8988T (cell line): ENCODE measurements around the gene ITGA11.

ENCODE experiments used
- DNase-seq: peaks from one replicate; pipeline ENCODE4 v3.0.0; 2011

The ITGA11 gene

GRCh38 chr15:68321229-68321628 lies 110.7 kb downstream of the ITGA11 start:
- DNase-seq = no peak

DNA sequence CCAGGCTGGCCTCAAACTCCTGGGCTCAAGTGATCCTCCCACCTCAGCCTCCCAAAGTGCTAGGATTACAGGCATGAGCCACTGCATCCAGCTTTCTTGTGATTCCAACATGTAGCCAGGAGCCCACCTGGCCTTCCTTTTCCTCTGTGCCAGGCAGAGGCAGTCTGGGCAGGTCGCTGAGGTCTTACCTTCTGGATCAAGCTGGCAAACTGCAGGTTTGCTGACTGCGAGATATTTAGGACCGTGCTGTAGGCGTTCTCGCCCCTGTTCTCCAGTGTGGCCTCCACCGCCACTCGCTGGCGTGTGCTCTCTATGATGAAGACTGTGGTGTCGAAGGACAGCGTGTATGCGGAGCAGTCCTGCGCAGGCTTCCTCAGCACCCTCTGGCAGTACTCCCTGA lies 112.0 kb downstream of the ITGA11 start:
- no peak for DNase-seq

- DNase-seq = no peak
These were observed 112.7 kb downstream of the ITGA11 start for GRCh38 chr15:68318931-68319909.

DNA sequence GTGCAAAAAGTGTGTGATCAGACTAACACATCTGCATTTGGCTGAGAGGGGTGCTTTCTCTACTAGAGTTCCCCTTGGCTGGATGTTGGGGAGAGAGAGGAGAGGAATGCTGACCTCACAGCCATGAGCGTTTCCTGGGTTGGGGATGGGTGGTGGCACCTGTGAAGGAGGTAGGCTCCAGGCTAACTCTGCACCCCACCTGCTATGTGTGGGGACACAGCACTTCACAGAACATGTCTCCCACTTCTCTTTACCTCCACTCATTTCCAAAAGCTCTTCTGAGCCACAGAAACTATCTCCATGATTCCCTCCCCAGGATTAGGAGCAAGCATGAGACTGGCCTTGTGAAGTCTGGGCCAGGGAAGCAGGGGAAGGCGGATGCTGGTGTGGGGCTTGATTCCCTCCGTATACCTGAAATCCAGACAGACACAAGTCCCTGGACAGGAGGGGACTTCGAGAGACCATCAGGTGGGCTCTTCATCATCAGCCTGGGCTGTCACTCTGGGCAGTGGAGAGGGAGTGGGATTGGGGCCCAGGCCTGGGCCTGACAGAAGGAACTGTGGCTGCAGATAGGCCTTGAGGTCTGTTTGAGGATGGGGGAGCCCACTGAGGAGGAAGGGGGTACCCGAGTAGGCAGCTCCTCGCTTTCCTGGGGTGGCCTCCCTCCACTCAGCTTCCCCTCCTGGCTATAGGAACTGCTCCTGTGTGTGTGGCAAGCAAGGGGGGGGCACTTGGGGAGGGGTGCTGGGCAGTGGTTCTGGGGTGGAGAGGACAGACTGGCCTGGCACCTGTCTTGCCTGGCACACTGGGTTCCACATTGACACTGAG lies 113.7 kb downstream of the ITGA11 start:
- no peak for DNase-seq

DNA sequence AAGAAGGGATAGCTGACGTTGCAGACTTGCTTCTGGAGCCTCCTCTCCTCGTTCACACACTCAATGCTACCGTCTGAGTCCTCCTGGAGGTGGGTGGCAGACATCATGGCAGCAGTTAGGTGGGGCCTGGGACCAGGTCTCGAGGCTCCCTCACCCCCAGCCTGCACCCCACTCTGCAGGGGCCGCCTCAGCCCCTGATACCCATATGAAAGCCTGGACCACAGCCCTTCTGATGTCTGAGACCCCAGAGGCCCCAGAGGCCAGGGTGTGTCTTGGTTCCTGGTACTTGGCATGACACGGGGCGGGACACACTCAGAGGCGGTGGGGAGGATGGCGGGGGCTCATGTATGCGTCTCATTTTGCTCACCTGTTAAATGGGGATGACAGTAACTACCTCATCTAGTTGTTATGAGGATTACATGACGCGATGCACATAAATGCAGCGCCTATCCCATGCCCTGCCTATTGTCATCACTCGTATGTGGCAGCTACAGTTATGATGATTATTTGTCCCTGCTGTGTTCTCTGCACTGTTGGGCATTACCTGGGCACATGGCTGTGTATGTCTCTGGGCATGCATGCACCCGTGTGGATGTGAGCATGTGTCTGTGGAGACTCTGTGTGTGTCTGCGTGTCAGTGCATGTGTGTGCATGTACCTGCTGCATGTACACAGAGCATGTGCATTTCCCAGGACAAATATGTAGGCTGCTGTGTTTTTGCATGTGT lies 114.5 kb downstream of the ITGA11 start:
- DNase-seq = no peak

- no peak for DNase-seq
These were observed 115.7 kb downstream of the ITGA11 start for GRCh38 chr15:68316061-68316804.

GRCh38 chr15:68315495-68316031 lies 116.4 kb downstream of the ITGA11 start:
- no peak for DNase-seq

GRCh38 chr15:68315035-68315434 lies 116.9 kb downstream of the ITGA11 start:
- DNase-seq = no peak

DNA sequence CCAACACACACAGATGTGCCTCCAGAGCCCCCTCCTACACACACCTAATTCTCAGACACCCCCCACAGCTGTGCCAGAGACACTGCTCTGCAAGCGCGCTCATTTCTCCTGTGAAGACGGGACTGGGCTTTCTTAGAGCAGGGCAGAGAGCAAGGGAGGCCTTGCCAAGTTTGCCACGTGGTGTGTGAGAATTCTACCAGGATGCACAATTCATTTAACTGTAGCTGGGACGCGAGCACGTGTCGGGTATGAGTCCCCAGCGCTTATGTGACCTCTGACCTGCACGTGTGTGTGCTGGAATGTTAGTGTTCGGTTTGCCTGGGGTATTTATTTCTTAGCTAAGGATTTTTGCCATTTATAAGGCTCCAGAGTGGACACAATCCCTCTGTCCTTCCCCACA lies 117.4 kb downstream of the ITGA11 start:
- no peak for DNase-seq

DNA sequence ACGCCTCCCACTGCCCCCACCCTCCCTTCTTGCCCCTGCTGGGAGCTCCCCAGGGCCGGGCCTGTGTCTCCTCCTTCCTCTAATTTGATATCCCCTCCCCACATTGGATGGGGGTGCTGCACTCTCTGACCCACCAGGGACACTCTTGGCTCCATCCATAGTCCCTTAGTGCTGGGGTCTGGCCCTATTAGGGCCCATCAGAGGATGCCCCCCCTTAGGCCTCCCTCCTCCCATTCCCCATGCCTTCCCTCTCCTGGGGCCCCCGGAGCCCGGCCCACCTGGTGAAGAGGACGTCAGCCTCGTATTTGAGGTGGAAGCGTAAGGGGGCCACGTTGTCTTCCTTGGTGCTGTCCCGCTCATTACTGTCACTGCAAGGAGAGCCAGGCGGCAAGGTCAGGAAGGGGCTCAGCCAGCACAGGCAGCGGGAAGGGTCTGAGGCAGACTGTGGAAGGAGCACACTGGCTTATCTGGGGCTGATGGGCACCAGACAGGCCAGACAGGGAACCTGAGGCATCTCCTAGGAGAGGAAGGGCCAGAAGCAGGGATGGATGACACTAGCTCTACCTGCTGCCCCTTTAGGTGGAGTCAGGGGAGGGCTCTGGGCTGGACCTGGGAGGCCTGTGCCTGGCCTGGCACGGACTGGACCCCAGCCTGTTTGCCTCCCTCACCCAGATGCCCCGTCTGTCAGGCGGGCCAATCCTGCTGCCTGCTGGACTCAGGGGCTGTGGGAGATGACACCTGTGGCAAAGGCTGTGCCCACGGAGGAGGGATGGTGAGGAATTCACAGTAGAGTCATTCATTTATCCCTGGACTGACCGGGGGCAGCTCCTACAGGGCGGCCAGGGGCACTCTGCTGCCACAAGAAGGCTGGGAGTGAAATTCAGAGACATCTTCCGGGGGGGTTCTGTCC lies 118.2 kb downstream of the ITGA11 start:
- no peak for DNase-seq

DNA sequence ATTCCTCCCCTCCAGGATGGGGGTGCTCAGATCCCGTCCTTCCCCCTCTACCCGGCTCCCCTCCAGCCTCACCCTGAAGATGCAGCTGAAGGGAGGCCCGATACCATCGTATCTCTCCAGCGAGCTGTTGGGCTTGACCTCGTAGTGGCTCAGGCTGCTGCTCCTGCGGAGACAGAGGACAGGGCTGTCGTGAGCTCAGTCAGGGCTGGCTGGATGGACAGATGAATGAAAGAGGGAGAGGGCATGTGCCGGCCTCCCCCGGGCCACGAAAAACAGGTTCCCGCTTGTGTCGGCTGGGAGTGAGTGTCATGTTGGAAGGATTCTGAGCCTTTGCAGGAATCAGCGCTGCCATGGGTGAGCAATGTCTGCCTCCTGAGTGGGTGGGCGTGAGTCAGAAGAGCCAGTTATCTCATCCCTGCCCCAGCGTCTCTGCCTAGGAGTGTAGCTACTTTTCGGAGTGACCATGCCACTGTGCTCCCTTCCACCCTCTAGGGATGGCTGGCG lies 119.2 kb downstream of the ITGA11 start:
- DNase-seq = no peak

DNA sequence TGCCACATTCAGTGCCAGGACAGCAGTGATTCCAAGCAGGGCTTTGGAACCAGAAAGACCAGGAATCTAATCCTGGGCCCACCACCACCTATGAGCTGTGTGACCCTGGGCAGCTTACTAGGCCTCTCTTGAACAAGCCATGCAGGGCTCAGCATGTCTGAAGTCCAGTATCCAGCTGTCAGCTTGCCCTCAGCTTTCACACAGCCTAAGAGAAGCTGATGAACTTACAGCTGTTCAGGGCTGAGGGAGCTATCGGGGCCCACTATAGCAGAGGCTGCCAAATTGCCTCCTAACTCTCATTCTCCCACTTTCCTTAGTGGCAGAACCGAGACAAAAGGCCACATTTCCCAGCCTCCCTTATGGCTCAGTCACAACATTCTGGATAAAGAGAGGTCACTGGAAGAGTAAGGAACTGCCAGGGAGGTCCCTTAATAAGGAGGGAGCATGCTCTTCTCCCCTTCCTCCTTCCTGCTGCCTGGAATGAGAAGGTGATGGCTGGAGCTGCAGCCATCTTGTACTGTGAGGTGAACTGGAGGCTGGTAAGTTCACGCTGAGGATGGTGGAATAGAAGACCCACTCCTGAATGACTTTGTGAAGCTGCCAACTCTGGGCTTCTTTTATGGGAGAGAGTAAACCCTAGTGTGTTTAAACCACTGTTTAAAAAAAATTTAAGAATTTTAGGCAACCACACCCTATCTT lies 120.0 kb downstream of the ITGA11 start:
- no peak for DNase-seq

GRCh38 chr15:68311464-68311835 lies 120.5 kb downstream of the ITGA11 start:
- no peak for DNase-seq

DNA sequence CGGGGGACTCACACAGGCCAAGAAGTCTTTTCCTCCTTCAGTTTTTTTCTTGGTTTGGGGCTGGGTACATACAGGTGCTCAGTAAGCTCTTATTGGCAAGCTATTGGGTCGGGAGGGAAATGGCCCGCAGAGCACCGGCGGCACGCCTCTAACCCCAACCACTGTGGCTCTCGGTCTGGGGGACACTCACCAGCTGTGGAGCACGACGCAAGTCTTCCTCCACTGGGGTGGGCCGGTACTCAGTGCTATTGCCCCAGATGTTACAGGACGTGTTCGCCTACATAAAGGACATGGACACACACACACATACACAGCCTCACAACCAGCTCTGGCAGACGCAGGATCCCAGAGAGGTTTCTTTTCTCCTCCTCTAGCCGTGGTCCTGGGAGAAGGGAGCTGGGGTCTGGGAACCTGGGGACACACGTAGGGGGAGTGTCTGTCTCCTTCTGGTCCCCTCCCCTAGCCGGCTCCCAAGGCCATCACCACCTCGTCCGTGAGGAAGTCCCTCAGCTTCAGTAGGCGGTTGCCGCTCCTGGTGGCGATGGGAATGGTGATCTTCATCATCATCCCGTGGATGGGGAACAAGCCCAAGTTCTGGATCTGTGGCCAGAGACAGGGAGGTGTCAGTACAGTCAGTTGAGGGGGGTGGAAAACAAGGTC lies 121.0 kb downstream of the ITGA11 start:
- DNase-seq = no peak

- no peak for DNase-seq
These were observed 121.7 kb downstream of the ITGA11 start for GRCh38 chr15:68310178-68310803.

DNA sequence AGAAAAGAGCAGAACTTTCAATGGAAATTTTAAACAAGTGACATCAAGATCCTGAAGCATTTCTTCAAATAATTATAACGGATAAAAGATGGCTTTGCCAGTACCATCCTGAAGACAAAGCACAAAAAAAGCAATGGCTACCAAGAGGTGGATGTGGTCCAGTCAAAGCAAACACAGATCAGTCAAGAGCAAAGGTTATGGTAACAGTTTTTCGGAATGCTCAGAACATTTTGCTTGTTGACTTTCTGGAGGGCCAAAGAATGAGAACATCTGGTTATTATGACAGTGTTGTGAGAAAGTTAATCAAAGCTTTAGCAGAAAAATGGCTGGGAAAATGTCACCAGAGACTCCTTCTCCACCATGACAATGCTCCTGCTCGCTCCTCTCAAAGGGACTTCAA lies 122.9 kb downstream of the ITGA11 start:
- DNase-seq = no peak

- no peak for DNase-seq
These were observed 124.6 kb downstream of the ITGA11 start for GRCh38 chr15:68307131-68307928.

DNA sequence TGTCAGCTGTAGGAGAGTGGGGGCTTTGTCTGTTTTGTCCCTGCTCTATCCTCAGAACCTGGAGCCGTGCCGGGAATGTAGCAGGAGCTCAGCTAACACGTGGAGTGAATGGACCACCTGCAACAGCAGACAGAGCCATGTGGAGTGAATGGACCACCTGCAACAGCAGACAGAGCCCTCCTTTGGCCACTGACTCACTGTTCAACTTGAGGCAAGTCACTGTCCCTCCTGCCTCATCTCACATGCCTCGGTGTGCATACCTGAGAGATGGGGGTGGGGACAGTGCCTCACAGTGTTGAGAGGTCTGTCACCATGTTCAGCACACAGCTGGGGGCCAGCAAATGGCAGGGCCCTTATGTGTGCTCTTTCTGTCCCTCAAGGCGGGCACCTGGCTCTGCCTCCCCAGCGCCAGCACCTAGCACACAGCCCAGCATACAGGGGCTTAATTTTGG lies 126.5 kb downstream of the ITGA11 start:
- DNase-seq = no peak
